Rectal smooth muscle tissue (tissue), 1 donor: ENCODE data around the gene IL17RE.

Experiments
- H3K27ac ChIP-seq: one replicate; pipeline ENCODE4 v1.7.0; 2013; ENCODE audit warnings: low read depth, low read length, inconsistent platforms
- H3K27me3 ChIP-seq: one replicate; pipeline ENCODE4 v1.7.0; 2013; ENCODE audit warnings: low read length; ENCODE audit not compliant: control insufficient read depth, insufficient read depth
- H3K36me3 ChIP-seq: one replicate; pipeline ENCODE4 v1.7.0; 2013; ENCODE audit warnings: low read length; ENCODE audit not compliant: control insufficient read depth, insufficient read depth
- H3K4me1 ChIP-seq: one replicate; pipeline ENCODE4 v1.7.0; 2013; ENCODE audit warnings: low read length; ENCODE audit not compliant: control insufficient read depth, insufficient read depth
- H3K4me3 ChIP-seq: one replicate; pipeline ENCODE4 v1.7.0; 2013; ENCODE audit warnings: low read length
- H3K9ac ChIP-seq: one replicate; pipeline ENCODE4 v1.7.0; 2013; ENCODE audit warnings: low read length

The IL17RE gene

GRCh38 chr3:9965200-9965875 is 62.7 kb downstream of the IL17RE start:
- Histone ChIP-seq H3K27ac (no peak overlapping the region), H3K4me3 (no peak overlapping the region), H3K9ac (no peak overlapping the region), H3K4me1 (no peaks in the 10 kb centered on the region), H3K36me3 (peaks cover 8% of the 10 kb centered on the region), H3K27me3 (no peaks in the 10 kb centered on the region)
